ENCODE data around the gene EPYC. TPM values are rescaled to one million over a fixed set of nuclear protein-coding genes. Genes with fewer than 3 reads are reported as not detected.

Gene EPYC
- total and polyA plus RNA-seq, 2 donors (not counting 1 experiment from before 2014, with no cell fraction given) = not detected

DNA sequence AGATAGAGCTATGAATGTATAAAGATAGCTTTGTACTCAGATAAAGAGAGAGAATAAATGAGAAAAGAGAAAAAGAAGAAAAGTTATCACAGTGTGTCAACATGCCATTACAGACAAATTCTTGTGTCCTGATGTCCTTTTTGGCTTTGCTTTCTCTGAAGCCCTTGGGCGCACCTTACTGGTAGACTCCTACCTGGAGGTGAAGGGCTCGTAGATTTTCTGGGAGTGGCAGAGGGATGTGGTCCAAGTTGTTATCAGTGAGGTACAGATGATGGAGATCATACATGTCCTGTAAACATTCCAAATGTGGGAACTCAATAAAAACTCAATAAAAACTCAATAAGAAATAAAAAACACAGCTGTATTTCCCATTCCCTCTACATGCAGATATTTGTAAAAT lies 34.9 kb downstream of the EPYC start:
- H3K27ac ChIP-seq (ENCODE audit: low read length in 2 of 2) = no peak overlapping the region
- H3K27me3 Mint-ChIP-seq = peaks cover 8% of the 10 kb centered on the region
- no CpG with 5 or more reads among the region's 2 CpGs for WGBS (ENCODE audit: insufficient coverage)
- CTCF ChIA-PET = interaction anchor here (0.5 to 1.3 kb wide), 3 partner anchors 9 to 1357 kb away, joined by 3 read pairs; no protein-coding TSS in a partner anchor
- no peaks in the 10 kb centered on the region for H3K9me3 ChIP-seq (ENCODE audit: control extremely low read depth in 1 of 3, control insufficient read depth in 2 of 3, insufficient read depth in 1 of 3, low read length in 2 of 3)
- H3K9ac ChIP-seq (ENCODE audit: low read length) = no peak overlapping the region
- no peak for TF ChIP-seq EZH2 (IDR thresholded peaks at IDR 0.05; ENCODE audit: borderline replicate concordance, insufficient read depth, low read depth, low read length, poor library complexity, severe bottlenecking)
- TF ChIP-seq, protein P1, sequence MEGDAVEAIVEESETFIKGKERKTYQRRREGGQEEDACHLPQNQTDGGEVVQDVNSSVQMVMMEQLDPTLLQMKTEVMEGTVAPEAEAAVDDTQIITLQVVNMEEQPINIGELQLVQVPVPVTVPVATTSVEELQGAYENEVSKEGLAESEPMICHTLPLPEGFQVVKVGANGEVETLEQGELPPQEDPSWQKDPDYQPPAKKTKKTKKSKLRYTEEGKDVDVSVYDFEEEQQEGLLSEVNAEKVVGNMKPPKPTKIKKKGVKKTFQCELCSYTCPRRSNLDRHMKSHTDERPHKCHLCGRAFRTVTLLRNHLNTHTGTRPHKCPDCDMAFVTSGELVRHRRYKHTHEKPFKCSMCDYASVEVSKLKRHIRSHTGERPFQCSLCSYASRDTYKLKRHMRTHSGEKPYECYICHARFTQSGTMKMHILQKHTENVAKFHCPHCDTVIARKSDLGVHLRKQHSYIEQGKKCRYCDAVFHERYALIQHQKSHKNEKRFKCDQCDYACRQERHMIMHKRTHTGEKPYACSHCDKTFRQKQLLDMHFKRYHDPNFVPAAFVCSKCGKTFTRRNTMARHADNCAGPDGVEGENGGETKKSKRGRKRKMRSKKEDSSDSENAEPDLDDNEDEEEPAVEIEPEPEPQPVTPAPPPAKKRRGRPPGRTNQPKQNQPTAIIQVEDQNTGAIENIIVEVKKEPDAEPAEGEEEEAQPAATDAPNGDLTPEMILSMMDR (IDR thresholded peaks at IDR 0.05) = no peak
- H3K4me3 Mint-ChIP-seq = no peak overlapping the region
- no peaks in the 10 kb centered on the region for H3K27me3 ChIP-seq (replicated peaks in 1 of 4; ENCODE audit: control extremely low read depth in 1 of 4, control insufficient read depth in 3 of 4, insufficient read depth in 4 of 4, low read length in 3 of 4)
- H3K36me3 ChIP-seq (replicated peaks in 1 of 2; ENCODE audit: control extremely low read depth in 1 of 2, control insufficient read depth in 1 of 2, extremely low read depth in 1 of 2, insufficient read depth in 2 of 2, low read length in 1 of 2) = no peaks in the 10 kb centered on the region
- no peak overlapping the region for H2AFZ ChIP-seq (ENCODE audit: insufficient read depth, low read depth, low read length, poor library complexity, severe bottlenecking)
- H3K4me2 ChIP-seq (replicated peaks; ENCODE audit: low read depth, low read length, poor library complexity, severe bottlenecking) = no peak overlapping the region
- H3K27ac Mint-ChIP-seq = no peak overlapping the region
- no peaks in the 10 kb centered on the region for H3K79me2 ChIP-seq (ENCODE audit: control insufficient read depth, insufficient read depth, low read length)
- no peaks in the 10 kb centered on the region for H4K20me1 ChIP-seq (ENCODE audit: control insufficient read depth, insufficient read depth, low read length, poor library complexity, severe bottlenecking)
- H3K4me1 ChIP-seq (ENCODE audit: control insufficient read depth in 2 of 2, insufficient read depth in 2 of 2, low read length in 2 of 2) = no peaks in the 10 kb centered on the region
- H3K9me3 Mint-ChIP-seq (ENCODE audit: insufficient read depth) = no peaks in the 10 kb centered on the region
- no peak overlapping the region for H3K4me3 ChIP-seq (ENCODE audit: control extremely low read depth in 1 of 5, extremely low read depth in 1 of 5, insufficient read depth in 1 of 5, low read depth in 2 of 5, low read length in 4 of 5)
- ATAC-seq (ENCODE audit: low read depth) (no peak), DNase-seq (no peak)
- no peaks in the 10 kb centered on the region for H3K4me1 Mint-ChIP-seq
- POLR2A ChIA-PET = no interaction called here
- intact Hi-C loops (cut with micrococcal nuclease) = no loop called here

DNA sequence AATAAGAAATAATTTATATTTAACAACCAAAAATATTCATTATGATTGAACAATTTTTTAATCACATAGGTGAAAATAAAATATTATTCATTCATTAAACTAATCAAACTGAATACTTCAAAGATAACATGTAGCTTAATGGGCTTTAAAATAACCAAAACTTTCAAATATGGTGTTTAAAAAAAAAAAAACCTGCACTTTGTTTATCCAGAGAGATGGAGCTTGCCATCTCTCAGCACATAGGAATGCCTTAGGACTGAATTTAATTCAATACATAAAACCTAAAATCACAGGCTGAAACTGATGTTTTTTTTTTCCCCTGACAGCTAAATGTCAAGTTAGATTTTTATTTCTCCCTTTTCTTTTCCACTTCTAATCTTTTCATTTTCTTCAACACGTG lies 35.4 kb downstream of the EPYC start:
- WGBS (ENCODE audit: insufficient coverage) = no CpG with 5 or more reads among the region's 1 CpG
- intact Hi-C loops (cut with micrococcal nuclease) = no loop called here

More for the DNA sequence above, 35.4 kb downstream of the EPYC start:
- no peak for TF ChIP-seq EZH2 (IDR thresholded peaks at IDR 0.05; ENCODE audit: borderline replicate concordance, insufficient read depth, low read depth, low read length, poor library complexity, severe bottlenecking)
- TF ChIP-seq, protein P1 (IDR thresholded peaks at IDR 0.05) = no peak
- Histone ChIP-seq H3K4me3 (ENCODE audit: control extremely low read depth in 1 of 5, extremely low read depth in 1 of 5, insufficient read depth in 1 of 5, low read depth in 2 of 5, low read length in 4 of 5) (no peak overlapping the region), H3K36me3 (replicated peaks in 1 of 2; ENCODE audit: control extremely low read depth in 1 of 2, control insufficient read depth in 1 of 2, extremely low read depth in 1 of 2, insufficient read depth in 2 of 2, low read length in 1 of 2) (no peaks in the 10 kb centered on the region), H3K79me2 (ENCODE audit: control insufficient read depth, insufficient read depth, low read length) (no peaks in the 10 kb centered on the region), H3K9me3 (ENCODE audit: control extremely low read depth in 1 of 3, control insufficient read depth in 2 of 3, insufficient read depth in 1 of 3, low read length in 2 of 3) (no peaks in the 10 kb centered on the region), H3K27me3 (replicated peaks in 1 of 4; ENCODE audit: control extremely low read depth in 1 of 4, control insufficient read depth in 3 of 4, insufficient read depth in 4 of 4, low read length in 3 of 4) (no peaks in the 10 kb centered on the region), H3K4me2 (replicated peaks; ENCODE audit: low read depth, low read length, poor library complexity, severe bottlenecking) (no peak overlapping the region), H4K20me1 (ENCODE audit: control insufficient read depth, insufficient read depth, low read length, poor library complexity, severe bottlenecking) (no peaks in the 10 kb centered on the region), H3K4me1 (ENCODE audit: control insufficient read depth in 2 of 2, insufficient read depth in 2 of 2, low read length in 2 of 2) (no peaks in the 10 kb centered on the region), H2AFZ (ENCODE audit: insufficient read depth, low read depth, low read length, poor library complexity, severe bottlenecking) (no peak overlapping the region), H3K27ac (ENCODE audit: low read length in 2 of 2) (no peak overlapping the region), H3K9ac (ENCODE audit: low read length) (no peak overlapping the region)
- DNase-seq (no peak), ATAC-seq (ENCODE audit: low read depth) (no peak)
- POLR2A ChIA-PET = no interaction called here
- Mint-ChIP-seq H3K9me3 (ENCODE audit: insufficient read depth) (no peaks in the 10 kb centered on the region), H3K4me1 (no peaks in the 10 kb centered on the region), H3K4me3 (no peak overlapping the region), H3K27ac (no peak overlapping the region), H3K27me3 (peaks cover 8% of the 10 kb centered on the region)
- CTCF ChIA-PET = interaction anchor here (0.5 to 1.3 kb wide), 4 partner anchors 8 to 1357 kb away, joined by 3 to 4 read pairs (median 3); no protein-coding TSS in a partner anchor
